Pancreas (tissue), 10 donors: Measurements from ENCODE around the gene ZDHHC20. TPM values are rescaled to one million over a fixed set of nuclear protein-coding genes. Genes with fewer than 3 reads are reported as not detected.

Source experiments
- ATAC-seq, 4 donors: fragments of 200-7000 bp; cut with Tn5 transposase; one replicate each; pipeline versions ENCODE4 v1.8.0 to v1.9.1; 2020; ENCODE audit warnings: mild to moderate bottlenecking in 4 of 4, moderate library complexity in 4 of 4
- DNase-seq, 6 donors: peaks; one replicate each; pipeline ENCODE4 v3.0.0-alpha.2; 2020
- FAIRE-seq: peaks from 2 replicates; lab custom pipeline; 2012; peaks lifted over from hg19 to GRCh38; lab: Jason Lieb, UNC
- H3K27ac ChIP-seq, 4 donors: fragments of 200-600 bp; sonication (generic); 1 replicate in 3 of 4; 2 replicates in 1 of 4; pipeline versions ENCODE4 v1.5.0 to v1.8.0; 2020
- H3K27me3 ChIP-seq, 4 donors: fragments of 200-600 bp; one replicate each; pipeline ENCODE4 v1.8.0; 2021
- H3K36me3 ChIP-seq, 3 donors: fragments of 200-600 bp; sonication (generic) in 1 of 3; one replicate each; pipeline versions ENCODE4 v1.5.0 to v1.8.0; 2020 to 2021
- H3K4me1 ChIP-seq, 3 donors: fragments of 200-600 bp; one replicate each; pipeline ENCODE4 v1.8.0; 2021
- H3K4me3 ChIP-seq, 4 donors: fragments of 200-600 bp; sonication (generic) in 2 of 4; one replicate each; pipeline versions ENCODE4 v1.5.0 to v1.8.0; 2020 to 2021
- H3K9me3 ChIP-seq, 4 donors: fragments of 200-600 bp; one replicate each; pipeline ENCODE4 v1.8.0; 2021
- CTCF ChIP-seq, 4 donors: fragments of 200-600 bp; sonication (generic) in 3 of 4; IDR thresholded peaks; one replicate each; pipeline versions ENCODE4 v1.5.0 to v1.8.0; 2021; ENCODE audit warnings: antibody characterized with exemption in 4 of 4
- WGBS, 2 donors: extraction: QIAGEN DNeasy Blood & Tissue Kit; methylation state at CpG; one replicate each; pipeline ENCODE4 v1.1.7; 2013; 5-methylcytosine and 5-hydroxymethylcytosine counted together
- intact Hi-C, 3 donors: fragments of 100-400 bp; cut with DNase I; formaldehyde crosslinking; loops; one replicate each; pipeline versions ENCODE4 v1.11.1 to v1.14.2; 2022
- polyA plus RNA-seq, 2 donors: library from polyadenylated mRNA; stranded (reverse); fragments of 200-250 nt; gene quantifications; one replicate each; pipeline ENCODE4 v1.2.3, GENCODE V29; 2013
- total RNA-seq, 6 donors: library from RNA; stranded (reverse); fragmentation: NEBNext Ultra II Directional in 4 of 6; extraction: Animal tissue kit (Norgen Biotek cat#: 25700) in 4 of 6; gene quantifications; one replicate each; pipeline versions ENCODE4 v1.2.1 to v1.2.4, GENCODE V29; 2021 to 2023
- donor health status: healthy with polysubstance abuse.
- donor health status: DM: no; HTN: no; CAD: no; lungs with moderate emphysema.
- donor health status: DM: no; HTN: no; CAD: no.
- donor health status: control.
- donor health status: control.
- donor health status: Bipolar disorder and iron deficiency.
- donor health status: DM: yes; HTN: yes; CAD: no.
- donor health status: DM: no; HTN: no; CAD: no.
- donor health status: DM: no; HTN: no; CAD: no.
- donor health status: DM: yes; HTN: yes; CAD: no.

The ZDHHC20 gene
- total and polyA plus RNA-seq, 8 donors = 4.6 to 30.1 (median 13.1) TPM

- H3K4me1 ChIP-seq = no peaks in the 10 kb centered on the region
- intact Hi-C loops = no loop called here
- no peak for TF ChIP-seq CTCF (IDR thresholded peaks at IDR 0.05)
- ATAC-seq (no peak), DNase-seq (no peak), FAIRE-seq (no peak)
- no peak overlapping the region for H3K4me3 ChIP-seq
- WGBS, 2 donors = 73 to 88% methylated on average over 1 of the region's 1 CpG
- H3K27me3 ChIP-seq = no peaks in the 10 kb centered on the region
- no peak overlapping the region for H3K27ac ChIP-seq
- no peaks in the 10 kb centered on the region for H3K9me3 ChIP-seq
- no peaks in the 10 kb centered on the region for H3K36me3 ChIP-seq
These were observed 86.6 kb downstream of the ZDHHC20 start for GRCh38 chr13:21372530-21372929.

- no peak for TF ChIP-seq CTCF (IDR thresholded peaks at IDR 0.05)
- ATAC-seq (no peak), DNase-seq (no peak), FAIRE-seq (no peak)
- intact Hi-C loops = no loop called here
- Histone ChIP-seq H3K9me3 (no peaks in the 10 kb centered on the region), H3K27ac (no peak overlapping the region), H3K36me3 (no peaks in the 10 kb centered on the region), H3K27me3 (no peaks in the 10 kb centered on the region), H3K4me3 (no peak overlapping the region), H3K4me1 (no peaks in the 10 kb centered on the region)
- WGBS, 2 donors = 55 to 58% methylated on average over 7 of the region's 7 CpGs
These were observed 88.1 kb downstream of the ZDHHC20 start for GRCh38 chr13:21371011-21371410.

- 77 to 84% methylated on average over 4 of the region's 4 CpGs for WGBS, 2 donors
- no peaks in the 10 kb centered on the region for H3K36me3 ChIP-seq
- intact Hi-C loops = no loop called here
- TF ChIP-seq CTCF (IDR thresholded peaks at IDR 0.05) = no peak
- no peak for ATAC-seq
- DNase-seq = no peak
- no peaks in the 10 kb centered on the region for H3K9me3 ChIP-seq
- no peaks in the 10 kb centered on the region for H3K27me3 ChIP-seq
- no peak overlapping the region for H3K27ac ChIP-seq
- H3K4me1 ChIP-seq = no peaks in the 10 kb centered on the region
- H3K4me3 ChIP-seq = no peak overlapping the region
- FAIRE-seq = no peak
These were observed 93.5 kb downstream of the ZDHHC20 start for GRCh38 chr13:21365574-21365973.

GRCh38 chr13:21364916-21365315, 94.2 kb downstream of the ZDHHC20 start:
- intact Hi-C loops = no loop called here
- DNase-seq (no peak), FAIRE-seq (no peak), ATAC-seq (no peak)
- WGBS, 2 donors = 68 to 73% methylated on average over 4 of the region's 4 CpGs
- Histone ChIP-seq H3K4me1 (no peaks in the 10 kb centered on the region), H3K27me3 (no peaks in the 10 kb centered on the region), H3K36me3 (no peaks in the 10 kb centered on the region), H3K9me3 (no peaks in the 10 kb centered on the region), H3K4me3 (no peak overlapping the region), H3K27ac (no peak overlapping the region)
- no peak for TF ChIP-seq CTCF (IDR thresholded peaks at IDR 0.05)

- ATAC-seq = no peak
- H3K4me3 ChIP-seq = no peak overlapping the region
- H3K4me1 ChIP-seq = no peaks in the 10 kb centered on the region
- no peak overlapping the region for H3K27ac ChIP-seq
- H3K27me3 ChIP-seq = no peaks in the 10 kb centered on the region
- TF ChIP-seq CTCF (IDR thresholded peaks at IDR 0.05) = no peak
- H3K9me3 ChIP-seq = no peaks in the 10 kb centered on the region
- intact Hi-C loops = no loop called here
- DNase-seq = no peak
- FAIRE-seq = no peak
- H3K36me3 ChIP-seq = no peaks in the 10 kb centered on the region
- 71 to 85% methylated on average over 7 of the region's 7 CpGs for WGBS, 2 donors
These were observed 94.7 kb downstream of the ZDHHC20 start for GRCh38 chr13:21364357-21364756.
